Effector CD8-positive, alpha-beta T cell (primary cell): ENCODE measurements around the gene CHN2.
"Not testable (repeated sequence)": the region's sequence is repeated elsewhere in the genome, so short reads cannot be mapped to it uniquely, and the experiment has no call there.

ENCODE experiments used
- DNase-seq: peaks from one replicate; lab custom pipeline; 2025; lab: John Stamatoyannopoulos, UW

The CHN2 gene

GRCh38 chr7:29495653-29496052 lies 301.1 kb downstream of the CHN2 start:
- no peak for DNase-seq

GRCh38 chr7:29496355-29497020 lies 301.9 kb downstream of the CHN2 start:
- no peak for DNase-seq

- no peak for DNase-seq
These were observed 305.4 kb downstream of the CHN2 start for GRCh38 chr7:29499932-29500331.

- DNase-seq, result no peak
These were observed 306.1 kb downstream of the CHN2 start for GRCh38 chr7:29500719-29501118.

GRCh38 chr7:29502133-29502532 lies 307.6 kb downstream of the CHN2 start:
- no peak for DNase-seq

GRCh38 chr7:29505931-29506330 lies 311.4 kb downstream of the CHN2 start:
- DNase-seq, result no peak

GRCh38 chr7:29508608-29509007 lies 314.0 kb downstream of the CHN2 start:
- no peak for DNase-seq

- DNase-seq, result no peak
These were observed 315.5 kb downstream of the CHN2 start for GRCh38 chr7:29510028-29510427.

GRCh38 chr7:29511337-29511736 lies 316.8 kb downstream of the CHN2 start:
- DNase-seq, result no peak

- DNase-seq, result no peak
These were observed 317.3 kb downstream of the CHN2 start for GRCh38 chr7:29511851-29512250.

GRCh38 chr7:29516491-29516890 lies 321.9 kb downstream of the CHN2 start:
- DNase-seq, result no peak

GRCh38 chr7:29518616-29519015 lies 324.0 kb downstream of the CHN2 start:
- DNase-seq, result no peak

GRCh38 chr7:29523728-29524127 lies 329.2 kb downstream of the CHN2 start:
- no peak for DNase-seq

GRCh38 chr7:29527505-29528108 lies 333.0 kb downstream of the CHN2 start:
- DNase-seq, result no peak

- DNase-seq, result not testable (repeated sequence)
These were observed 334.0 kb downstream of the CHN2 start for GRCh38 chr7:29528526-29528925.
